Neural progenitor cell (in vitro differentiated cells): Measurements from ENCODE around the gene TMEM203. TPM values are rescaled to one million over a fixed set of nuclear protein-coding genes. Genes with fewer than 3 reads are reported as not detected.

Source experiments
- DNase-seq: peaks from one replicate; pipeline ENCODE4 v3.0.0-alpha.2; 2016; ENCODE audit warnings: low spot score
- H2AFZ ChIP-seq: fragments of 200-600 bp; sonication (generic); replicated peaks from 2 replicates; pipeline ENCODE4 v1.6.1; 2016; ENCODE audit warnings: antibody characterized with exemption
- H3F3A ChIP-seq: fragments of 200-600 bp; sonication (generic); 2 replicates; pipeline ENCODE4 v1.6.1; 2016; ENCODE audit warnings: antibody characterized with exemption, low read depth
- H3K27ac ChIP-seq: fragments of 200-600 bp; sonication (generic); 2 replicates; pipeline ENCODE4 v1.5.1; 2016; ENCODE audit warnings: mild to moderate bottlenecking
- H3K27me3 ChIP-seq: fragments of 200-600 bp; sonication (generic); 2 replicates; pipeline ENCODE4 v1.6.1; 2016; ENCODE audit warnings: mild to moderate bottlenecking, moderate library complexity
- H3K36me3 ChIP-seq: fragments of 200-600 bp; sonication (generic); 2 replicates; pipeline ENCODE4 v1.5.1; 2016
- H3K4me1 ChIP-seq: fragments of 200-600 bp; sonication (generic); 2 replicates; pipeline ENCODE4 v1.6.1; 2016; ENCODE audit warnings: mixed run types
- H3K4me2 ChIP-seq: fragments of 200-600 bp; sonication (generic); 2 replicates; pipeline ENCODE4 v1.6.1; 2016
- H3K4me3 ChIP-seq: fragments of 200-600 bp; sonication (generic); 2 replicates; pipeline ENCODE4 v1.5.1; 2016
- H3K79me2 ChIP-seq: fragments of 200-600 bp; sonication (generic); 2 replicates; pipeline ENCODE4 v1.6.1; 2016; ENCODE audit warnings: low read depth
- H3K9ac ChIP-seq: fragments of 200-600 bp; sonication (generic); 2 replicates; pipeline ENCODE4 v1.6.1; 2016
- H3K9me3 ChIP-seq: fragments of 200-600 bp; sonication (generic); 2 replicates; pipeline ENCODE4 v1.5.1; 2016; ENCODE audit warnings: low read depth
- H4K20me1 ChIP-seq: fragments of 200-600 bp; sonication (generic); 2 replicates; pipeline ENCODE4 v1.6.1; 2016; ENCODE audit warnings: low read depth
- H3K27ac Mint-ChIP-seq: 3 replicates; pipeline ENCODE4 v1.8.0; 2021; ENCODE audit warnings: mixed read lengths
- H3K27me3 Mint-ChIP-seq: 2 replicates; pipeline ENCODE4 v1.8.0; 2022; ENCODE audit warnings: low read depth, mild to moderate bottlenecking, inconsistent platforms, moderate library complexity, mixed read lengths; ENCODE audit not compliant: insufficient read depth
- H3K36me3 Mint-ChIP-seq: 3 replicates; pipeline ENCODE4 v1.8.0; 2021; ENCODE audit warnings: mixed read lengths
- H3K4me1 Mint-ChIP-seq: 3 replicates; pipeline ENCODE4 v1.8.0; 2021; ENCODE audit warnings: mixed read lengths
- H3K4me3 Mint-ChIP-seq: 3 replicates; pipeline ENCODE4 v1.8.0; 2021; ENCODE audit warnings: mild to moderate bottlenecking, moderate library complexity, mixed read lengths
- H3K9me3 Mint-ChIP-seq: 3 replicates; pipeline ENCODE4 v1.8.0; 2020; ENCODE audit warnings: mixed read lengths
- CTCF ChIP-seq: fragments of 200-600 bp; sonication (generic); IDR thresholded peaks from 2 replicates; pipeline ENCODE4 v1.5.1; 2017; ENCODE audit warnings: antibody characterized with exemption, mild to moderate bottlenecking
- EZH2 ChIP-seq: fragments of 200-600 bp; sonication (generic); IDR thresholded peaks from 2 replicates; pipeline ENCODE4 v1.6.1; 2017; ENCODE audit warnings: antibody characterized with exemption, mild to moderate bottlenecking, moderate library complexity
- EZH2phosphoT487 ChIP-seq: fragments of 200-600 bp; sonication (generic); IDR thresholded peaks from 2 replicates; pipeline ENCODE4 v1.6.1; 2017; ENCODE audit warnings: antibody characterized with exemption
- total RNA-seq: library from RNA; depleted of rRNA; stranded (reverse); fragments of >200 nt; gene quantifications from 2 replicates; pipeline ENCODE4 v1.2.3, GENCODE V29; 2015; ENCODE audit warnings: low replicate concordance

The TMEM203 gene
- total RNA-seq, 1 donor from 2014 or later: 21.6 TPM

GRCh38 chr9:137192859-137193258 lies 12.6 kb downstream of the TMEM203 start:
- no peaks in the 10 kb centered on the region for H3K9me3 Mint-ChIP-seq
- H3K27ac ChIP-seq: no peak overlapping the region
- no peaks in the 10 kb centered on the region for H3K27me3 ChIP-seq
- no peaks in the 10 kb centered on the region for H3K9me3 ChIP-seq
- H3F3A ChIP-seq: peaks cover 10% of the 10 kb centered on the region
- H3K4me1 ChIP-seq: no peaks in the 10 kb centered on the region
- H3K27me3 Mint-ChIP-seq: peaks cover 6% of the 10 kb centered on the region
- H3K4me3 ChIP-seq: no peak overlapping the region
- no peak overlapping the region for H3K4me3 Mint-ChIP-seq
- no peak overlapping the region for H3K27ac Mint-ChIP-seq
- H3K36me3 ChIP-seq: no peaks in the 10 kb centered on the region
- H3K4me2 ChIP-seq: no peak overlapping the region
- peaks cover 63% of the 10 kb centered on the region for H4K20me1 ChIP-seq
- peaks cover 9% of the 10 kb centered on the region for H3K79me2 ChIP-seq
- TF ChIP-seq EZH2phosphoT487 (no peak), EZH2 (no peak), CTCF (no peak)
- H3K36me3 Mint-ChIP-seq: no peaks in the 10 kb centered on the region
- H2AFZ ChIP-seq: no peak overlapping the region
- H3K4me1 Mint-ChIP-seq: peaks cover 22% of the 10 kb centered on the region
- no peak for DNase-seq
- H3K9ac ChIP-seq: no peak overlapping the region

- Histone ChIP-seq H3K9ac (no peak overlapping the region), H3F3A (peaks cover 10% of the 10 kb centered on the region), H3K4me1 (peaks cover 3% of the 10 kb centered on the region), H3K4me3 (no peak overlapping the region), H3K27ac (no peak overlapping the region), H4K20me1 (peaks cover 58% of the 10 kb centered on the region), H2AFZ (no peak overlapping the region), H3K4me2 (no peak overlapping the region), H3K36me3 (no peaks in the 10 kb centered on the region), H3K79me2 (peaks cover 9% of the 10 kb centered on the region), H3K27me3 (no peaks in the 10 kb centered on the region), H3K9me3 (no peaks in the 10 kb centered on the region)
- Mint-ChIP-seq H3K27me3 (peaks cover 6% of the 10 kb centered on the region), H3K4me3 (no peak overlapping the region), H3K27ac (no peak overlapping the region), H3K4me1 (peaks cover 26% of the 10 kb centered on the region), H3K9me3 (no peaks in the 10 kb centered on the region), H3K36me3 (no peaks in the 10 kb centered on the region)
- DNase-seq: no peak
- TF ChIP-seq CTCF (no peak), EZH2 (no peak), EZH2phosphoT487 (no peak)
Observed at GRCh38 chr9:137192448-137192780, 13.0 kb downstream of the TMEM203 start.

GRCh38 chr9:137191691-137192447 lies 13.6 kb downstream of the TMEM203 start:
- no peaks in the 10 kb centered on the region for H3K36me3 ChIP-seq
- Mint-ChIP-seq H3K9me3 (no peaks in the 10 kb centered on the region), H3K4me1 (peaks cover 29% of the 10 kb centered on the region), H3K36me3 (no peaks in the 10 kb centered on the region), H3K4me3 (no peak overlapping the region), H3K27me3 (peaks cover 6% of the 10 kb centered on the region), H3K27ac (no peak overlapping the region)
- no peaks in the 10 kb centered on the region for H3K9me3 ChIP-seq
- no peak overlapping the region for H3K27ac ChIP-seq
- H3K4me3 ChIP-seq: no peak overlapping the region
- no peak overlapping the region for H3K4me2 ChIP-seq
- H3F3A ChIP-seq: peaks cover 10% of the 10 kb centered on the region
- peaks cover 5% of the 10 kb centered on the region for H3K4me1 ChIP-seq
- no peaks in the 10 kb centered on the region for H3K27me3 ChIP-seq
- no peak overlapping the region for H2AFZ ChIP-seq
- H4K20me1 ChIP-seq: peaks cover 53% of the 10 kb centered on the region
- H3K9ac ChIP-seq: no peak overlapping the region
- H3K79me2 ChIP-seq: peaks cover 14% of the 10 kb centered on the region
- no peak for DNase-seq
- TF ChIP-seq CTCF: no peak
- no peak for TF ChIP-seq EZH2
- no peak for TF ChIP-seq EZH2phosphoT487
